Posterior cingulate gyrus (tissue), 11 donors: ENCODE results near the gene SCRN2.

ENCODE experiments used
- DNase-seq, 10 donors: peaks; one replicate each; pipeline versions ENCODE4 v3.0.0 to v3.0.0-alpha.2; 2020 to 2021; ENCODE audit warnings: mixed read lengths in 3 of 10
- intact Hi-C: fragments of 100-400 bp; cut with DNase I; formaldehyde crosslinking; loops from one replicate; pipeline ENCODE4 v1.15.1; 2023

Gene SCRN2

GRCh38 chr17:47848198-47848513 lies 7.1 kb upstream of the SCRN2 start:
- intact Hi-C loops, result loop anchor here (10.0 kb wide), 1 partner anchor 127 kb away; the partner anchor contains the start of gene CDK5RAP3
- peak in 1 of 10 donors; percentile 64 for DNase-seq

GRCh38 chr17:47847341-47848197 lies 6.5 kb upstream of the SCRN2 start:
- peak in 1 of 10 donors; percentile 81 for DNase-seq

GRCh38 chr17:47846716-47847340 lies 5.8 kb upstream of the SCRN2 start:
- DNase-seq, result peak in 1 of 10 donors; percentile 86
- intact Hi-C loops, result loop anchor here (10.0 kb wide), 1 partner anchor 128 kb away; the partner anchor contains the start of gene CDK5RAP3

More at GRCh38 chr17:47847341-47848197, 6.5 kb upstream of the SCRN2 start:
- intact Hi-C loops, result loop anchor here (10.0 kb wide), 1 partner anchor 127 kb away; the partner anchor contains the start of gene CDK5RAP3

- intact Hi-C loops, result loop anchor here (10.0 kb wide), 1 partner anchor 129 kb away; the partner anchor contains the start of gene CDK5RAP3
- DNase-seq, result peak in 1 of 10 donors; percentile 13
Measured at GRCh38 chr17:47845716-47846075, 4.6 kb upstream of the SCRN2 start.

DNA sequence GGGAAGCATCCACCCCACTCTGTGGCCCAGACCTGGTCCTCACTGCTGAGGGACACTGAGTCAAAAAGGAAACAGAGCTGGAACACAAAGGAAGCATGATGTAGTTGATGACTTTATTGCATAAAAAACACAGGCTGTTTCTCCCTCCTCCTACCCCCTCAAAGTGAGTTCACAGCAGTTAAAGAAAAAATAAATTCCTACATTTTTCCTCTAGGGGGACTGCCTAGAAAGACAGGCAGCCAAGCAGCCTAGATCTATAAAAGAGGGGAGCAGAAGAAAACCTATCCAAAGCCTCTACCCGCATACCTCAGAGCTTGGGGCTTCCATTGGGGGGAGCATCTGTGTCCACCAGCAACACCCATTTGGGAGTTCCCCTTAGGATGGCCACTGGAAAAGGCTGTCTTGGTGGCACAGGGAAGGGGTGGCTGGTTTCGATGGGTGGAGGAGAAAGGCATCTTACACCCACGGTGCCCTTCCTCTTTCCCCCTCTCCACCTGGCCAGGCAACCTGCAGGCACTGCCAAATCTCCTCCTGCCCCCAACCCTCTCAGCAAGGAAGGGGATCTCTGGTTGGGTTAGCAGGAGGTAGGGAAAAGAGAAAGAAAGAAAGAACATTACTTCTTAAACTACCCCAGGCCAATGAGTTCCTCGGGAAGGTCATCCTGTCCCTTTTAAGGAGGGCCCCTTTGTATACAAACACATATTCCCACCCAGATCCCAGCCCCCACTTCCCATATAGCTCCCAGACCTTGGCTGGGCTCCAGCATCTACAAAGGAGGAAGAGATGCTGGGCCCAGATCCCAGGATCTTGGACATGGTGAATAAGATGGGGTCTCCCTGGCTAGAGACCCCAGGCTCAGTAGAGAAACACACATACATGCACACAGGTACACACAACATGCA lies 4.0 kb upstream of the SCRN2 start:
- intact Hi-C loops, result loop anchor here (5.0 to 10.0 kb wide), 2 partner anchors 130 to 177 kb away; partner anchors contain the start of gene CDK5RAP3
- peak in 2 of 10 donors; percentile 29 to 61 for DNase-seq

- intact Hi-C loops, result loop anchor here (5.0 to 10.0 kb wide), 2 partner anchors 131 to 178 kb away; partner anchors contain the start of gene CDK5RAP3
- DNase-seq, result peak in 1 of 10 donors; percentile 25
Measured at GRCh38 chr17:47844227-47844626, 3.2 kb upstream of the SCRN2 start.

DNA sequence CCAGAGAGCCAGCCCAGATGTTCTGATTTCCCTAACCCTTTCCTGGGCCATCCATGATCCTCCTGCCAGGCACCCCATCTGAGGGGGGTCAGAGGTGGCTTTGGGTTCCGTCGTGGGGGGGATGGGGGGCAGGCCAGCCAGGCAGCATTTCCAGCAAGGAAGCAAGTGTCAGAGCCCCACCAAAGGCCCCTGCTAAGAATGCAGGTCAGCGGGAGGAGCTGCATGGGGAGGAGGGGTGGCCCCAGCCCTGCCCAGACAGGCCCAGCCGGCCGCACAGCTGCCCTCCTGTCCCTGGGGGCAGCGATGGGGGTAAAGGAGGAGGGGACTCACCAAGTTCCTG lies 2.3 kb upstream of the SCRN2 start:
- DNase-seq, result peak in 1 of 10 donors; percentile 26
- intact Hi-C loops, result loop anchor here (5.0 to 10.0 kb wide), 2 partner anchors 131 to 179 kb away; partner anchors contain the start of gene CDK5RAP3

- DNase-seq, result peak in 1 of 10 donors; percentile 63
- intact Hi-C loops, result loop anchor here (1.0 to 10.0 kb wide), 3 partner anchors 49 to 181 kb away; partner anchors contain the start of gene CDK5RAP3
Measured at GRCh38 chr17:47841488-47842291, 617 bp upstream of the SCRN2 start.

- DNase-seq, result peak in 2 of 10 donors; percentile 52 to 60
- intact Hi-C loops, result loop anchor here (5.0 to 10.0 kb wide), 2 partner anchors 135 to 182 kb away; partner anchors contain the start of gene CDK5RAP3
Measured at GRCh38 chr17:47840001-47840741, 902 bp downstream of the SCRN2 start.

DNA sequence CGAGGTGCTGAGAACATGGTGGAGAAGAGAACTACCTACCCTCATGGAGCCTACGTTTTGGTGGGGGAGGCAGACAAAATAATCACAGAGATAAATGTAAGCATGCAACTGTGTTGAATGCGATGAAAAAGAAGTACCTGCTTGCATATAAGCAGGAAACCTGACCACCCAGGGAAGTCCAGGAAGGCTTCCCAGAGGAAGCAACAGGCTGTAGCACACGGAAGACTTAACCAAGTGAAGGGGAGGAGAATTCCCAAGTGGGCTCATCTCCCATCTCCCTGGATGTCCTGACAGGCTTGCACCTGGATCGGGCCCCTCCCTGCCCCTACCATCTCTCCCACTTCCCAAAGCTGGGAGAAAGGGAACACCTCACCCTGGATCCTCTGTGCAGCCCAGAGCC lies 2.0 kb downstream of the SCRN2 start:
- intact Hi-C loops, result no loop called here
- no peak for DNase-seq

- intact Hi-C loops, result no loop called here
- DNase-seq, result peak in 1 of 10 donors; percentile 62
Measured at GRCh38 chr17:47838636-47839035, 2.4 kb downstream of the SCRN2 start.

- intact Hi-C loops, result no loop called here
- DNase-seq, result peak in 1 of 10 donors; percentile 71
Measured at GRCh38 chr17:47837401-47838039, 3.6 kb downstream of the SCRN2 start.

- DNase-seq, result peak in 1 of 10 donors; percentile 76
- intact Hi-C loops, result no loop called here
Measured at GRCh38 chr17:47836601-47837000, 4.5 kb downstream of the SCRN2 start.

DNA sequence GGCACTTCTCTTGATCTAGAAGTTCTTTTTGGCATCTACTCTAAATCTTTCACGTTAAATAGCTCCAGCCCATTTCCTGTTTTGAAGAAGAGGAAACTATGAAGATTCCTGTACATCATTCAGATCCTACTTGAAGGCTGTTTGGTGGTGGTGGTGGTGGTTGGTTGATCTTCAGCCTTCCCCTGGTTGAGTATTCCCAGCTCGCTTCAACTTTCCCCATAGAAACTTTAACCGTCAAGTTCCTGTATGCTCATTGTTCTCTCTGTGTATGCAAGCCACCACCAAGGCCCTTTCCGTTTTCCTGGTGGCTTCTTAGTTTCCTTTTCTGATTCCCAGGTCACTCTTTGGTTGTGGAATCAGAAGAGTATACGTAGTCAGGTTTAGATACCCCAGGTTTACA lies 6.3 kb downstream of the SCRN2 start:
- no peak for DNase-seq
- intact Hi-C loops, result no loop called here

GRCh38 chr17:47831934-47832327 lies 9.1 kb downstream of the SCRN2 start:
- peak in 1 of 10 donors; percentile 47 for DNase-seq
- intact Hi-C loops, result no loop called here

- peak; percentile 85 to 98 (median 90) for DNase-seq
Measured at GRCh38 chr17:47831003-47831933, 9.8 kb downstream of the SCRN2 start, which contains the start of the genes LRRC46 and MRPL10. Gene LRRC46, plus strand, starts transcription at chr17:47831670. Its CDS starts 320 bp downstream, at chr17:47831990. Gene MRPL10, minus strand, starts transcription at chr17:47831541. Its CDS starts 30 bp downstream, at chr17:47831511.

More at GRCh38 chr17:47831003-47831933, 9.8 kb downstream of the SCRN2 start, which contains the start of the genes LRRC46 and MRPL10:
- intact Hi-C loops, result no loop called here
